HG02973 (cell line): ENCODE results near the gene NVL.
"Not testable (repeated sequence)": the region's sequence is repeated elsewhere in the genome, so short reads cannot be mapped to it uniquely, and the experiment has no call there.

Experiments
- ATAC-seq: cut with Tn5 transposase; IDR thresholded peaks from one replicate; pipeline ENCODE4 v1.9.1; 2021; ENCODE audit warnings: moderate library complexity; ENCODE audit not compliant: unreplicated experiment

The NVL gene

GRCh38 chr1:224338150-224338838, 8.3 kb upstream of the NVL start:
- no peak for ATAC-seq

DNA sequence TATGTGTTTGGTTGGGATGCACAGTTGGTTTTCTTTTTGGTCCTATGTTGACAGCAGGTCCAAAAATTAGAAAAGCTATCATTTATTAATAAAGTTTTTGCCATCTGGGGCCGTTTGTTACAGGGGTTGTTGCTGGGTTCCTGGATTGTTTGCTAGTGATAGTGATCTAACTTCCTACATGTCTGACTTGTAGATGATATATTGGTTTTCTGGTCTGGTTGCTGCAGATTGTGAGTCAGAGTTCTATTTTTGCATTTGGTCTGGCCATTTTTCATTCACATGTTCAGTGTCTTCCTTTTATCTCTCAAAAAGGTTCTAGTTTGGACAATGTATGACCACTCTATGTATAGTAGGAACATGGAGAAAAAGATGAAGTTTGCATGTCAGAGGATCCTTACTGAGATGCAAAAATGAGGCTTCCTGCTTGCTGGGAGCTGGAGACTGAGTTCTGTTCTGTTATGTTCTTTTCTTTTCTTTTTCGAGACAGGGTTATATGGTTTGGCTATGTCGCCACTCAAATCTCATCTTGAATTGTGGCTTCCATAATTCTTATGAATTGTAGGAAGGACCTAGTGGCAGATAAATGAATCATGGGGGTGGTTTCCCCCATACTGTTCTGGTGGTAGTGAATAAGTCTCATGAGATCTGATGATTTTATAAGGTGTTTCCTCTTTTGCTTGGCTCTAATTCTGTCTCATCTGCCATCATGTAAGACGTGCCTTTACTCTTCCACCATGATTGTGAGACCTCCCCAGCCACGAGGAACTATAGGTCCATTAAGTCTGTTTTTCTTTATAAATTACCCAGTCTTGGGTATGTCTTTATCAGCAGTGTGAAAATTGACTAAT, 4.2 kb upstream of the NVL start:
- no peak for ATAC-seq

DNA sequence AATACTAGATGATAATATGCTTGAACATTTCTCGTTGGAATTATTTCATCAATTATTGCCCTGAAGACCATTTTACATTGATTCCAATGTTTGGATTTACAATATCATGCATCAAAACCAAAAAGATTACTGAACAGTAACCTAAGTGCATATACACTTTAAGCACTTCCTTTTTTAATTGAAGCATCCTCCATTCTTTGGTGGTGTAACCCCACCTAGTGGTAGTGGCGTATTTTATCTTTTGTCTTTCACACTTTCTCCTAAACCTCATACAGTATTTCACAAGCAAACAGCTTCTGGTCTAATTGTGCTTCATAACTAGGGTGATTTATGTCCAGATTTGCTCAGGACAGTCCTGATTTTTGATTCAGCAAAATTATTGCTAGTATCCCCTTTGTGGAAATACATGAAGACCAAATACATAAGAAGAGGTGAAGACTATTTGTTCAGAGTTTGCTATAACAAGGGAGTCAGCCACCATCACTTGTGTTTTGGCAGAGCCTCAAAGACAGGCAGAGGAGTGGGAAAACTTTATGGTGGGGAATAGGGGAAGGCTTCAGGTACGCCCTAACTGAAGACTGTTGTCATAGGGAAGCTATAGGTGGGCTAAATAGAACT, 3.4 kb upstream of the NVL start:
- ATAC-seq: peak; percentile 45

DNA sequence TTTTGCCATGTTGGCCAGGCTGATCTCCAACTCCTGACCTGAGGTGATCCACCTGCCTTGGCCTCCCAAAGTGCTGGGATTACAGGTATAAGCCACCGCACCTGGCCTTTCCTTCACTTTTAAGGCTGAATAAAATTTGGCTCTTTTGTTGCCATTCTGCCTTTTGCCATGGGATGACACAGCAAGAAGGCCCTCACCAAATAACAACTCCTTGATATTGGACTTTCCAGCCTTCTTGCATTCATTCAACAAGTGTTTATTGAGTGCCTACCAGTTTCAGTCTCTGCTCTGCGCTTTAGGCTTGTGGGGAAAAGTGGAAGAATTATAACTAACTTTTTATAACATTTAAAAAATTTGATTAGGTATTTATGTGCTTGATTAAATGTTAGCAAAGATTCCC, 1.9 kb upstream of the NVL start:
- no peak for ATAC-seq

DNA sequence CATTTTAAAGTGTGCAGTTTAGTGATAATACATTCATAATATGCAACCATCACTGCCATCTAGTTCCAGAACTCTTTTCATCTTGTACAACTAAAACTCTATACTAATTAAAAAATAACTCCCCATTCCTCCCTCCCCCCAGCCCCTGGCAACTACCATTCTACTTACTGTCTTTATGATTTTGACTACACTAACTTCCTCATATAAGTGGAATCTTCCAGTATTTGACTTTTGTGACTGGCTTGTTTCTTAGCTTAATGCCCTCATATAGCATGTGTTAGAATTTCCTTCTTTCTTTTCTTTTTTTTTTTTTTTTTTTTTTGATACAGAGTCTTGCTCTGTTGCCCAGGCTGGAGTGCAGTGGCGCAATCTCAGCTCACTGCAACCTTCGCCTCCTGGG, 1.4 kb upstream of the NVL start:
- no peak for ATAC-seq

DNA sequence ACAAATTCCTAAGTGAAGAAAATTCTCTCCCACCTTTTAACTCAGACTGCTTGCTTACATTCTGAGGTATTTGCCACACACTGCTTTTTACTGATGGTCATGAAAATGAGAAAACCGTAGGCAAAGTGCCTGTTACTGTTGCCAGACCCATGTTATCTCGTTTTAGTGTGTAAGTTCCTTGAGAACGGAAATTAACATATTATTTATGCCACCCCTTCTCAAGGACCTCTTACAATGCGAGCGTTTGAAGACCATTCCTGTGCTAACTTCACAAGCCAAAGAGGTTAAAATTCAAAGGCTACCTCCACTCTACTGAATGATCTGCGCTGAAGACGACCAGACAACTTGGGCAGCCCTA, 509 bp downstream of the NVL start:
- no peak for ATAC-seq

DNA sequence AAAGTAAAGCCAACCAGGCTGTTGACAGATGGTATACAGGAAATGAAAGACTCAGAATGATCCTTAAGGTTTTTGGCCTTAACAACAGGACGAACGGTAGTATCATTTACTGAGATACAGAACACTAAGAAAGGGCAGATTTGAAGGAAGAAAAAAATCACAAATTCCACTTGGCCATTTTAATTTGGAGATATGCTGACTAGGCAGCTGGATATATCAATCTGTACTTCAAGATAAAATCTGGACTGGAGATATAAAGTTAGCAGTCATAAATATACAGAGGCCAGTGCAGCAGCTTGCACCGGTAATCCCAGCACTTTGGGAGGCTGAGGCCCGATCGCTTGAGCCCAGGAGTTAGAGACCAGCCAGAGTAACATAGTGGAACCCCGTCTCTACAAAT, 1.3 kb downstream of the NVL start:
- no peak for ATAC-seq

GRCh38 chr1:224325959-224326358, 4.0 kb downstream of the NVL start:
- no peak for ATAC-seq

DNA sequence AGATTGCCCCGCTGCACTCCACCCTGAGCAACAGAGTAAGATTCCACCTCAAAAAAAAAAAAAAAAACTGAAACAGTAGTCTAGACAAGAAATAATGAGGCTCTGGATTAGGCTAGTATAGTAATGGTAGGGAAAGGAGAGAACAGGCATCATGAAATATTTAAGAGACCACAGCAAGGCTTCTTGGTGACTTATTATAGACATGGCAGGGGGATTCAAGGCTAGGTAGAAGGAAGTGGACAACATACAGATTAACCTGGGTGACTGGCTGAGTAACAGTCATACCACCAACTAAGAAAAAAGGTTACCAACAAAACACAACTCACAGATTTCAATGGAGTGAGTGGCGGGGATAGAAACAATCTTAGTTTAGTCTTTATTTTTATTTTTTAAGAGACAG, 8.3 kb downstream of the NVL start:
- no peak for ATAC-seq

GRCh38 chr1:224317383-224318045, 12.5 kb downstream of the NVL start:
- no peak for ATAC-seq

DNA sequence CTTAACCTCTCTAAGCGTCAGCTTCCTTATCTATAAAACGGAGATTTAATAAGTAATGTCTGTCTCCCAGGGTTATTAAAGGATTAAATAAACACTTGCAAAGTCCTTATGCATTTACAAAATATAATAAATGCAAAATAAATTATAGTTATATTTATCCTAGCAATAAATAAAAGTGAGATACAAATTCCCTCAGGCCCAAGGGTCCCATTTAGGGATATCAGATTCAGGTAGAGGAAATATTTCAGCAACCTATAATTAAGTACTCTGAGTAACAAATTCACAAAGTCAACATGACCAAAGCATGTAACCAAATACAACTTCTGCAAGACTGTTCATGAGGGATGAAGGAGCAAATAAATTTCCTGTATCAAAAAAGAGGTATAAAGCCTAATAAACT, 17.9 kb downstream of the NVL start:
- no peak for ATAC-seq

GRCh38 chr1:224311503-224311902, 18.5 kb downstream of the NVL start:
- ATAC-seq: not testable (repeated sequence)

DNA sequence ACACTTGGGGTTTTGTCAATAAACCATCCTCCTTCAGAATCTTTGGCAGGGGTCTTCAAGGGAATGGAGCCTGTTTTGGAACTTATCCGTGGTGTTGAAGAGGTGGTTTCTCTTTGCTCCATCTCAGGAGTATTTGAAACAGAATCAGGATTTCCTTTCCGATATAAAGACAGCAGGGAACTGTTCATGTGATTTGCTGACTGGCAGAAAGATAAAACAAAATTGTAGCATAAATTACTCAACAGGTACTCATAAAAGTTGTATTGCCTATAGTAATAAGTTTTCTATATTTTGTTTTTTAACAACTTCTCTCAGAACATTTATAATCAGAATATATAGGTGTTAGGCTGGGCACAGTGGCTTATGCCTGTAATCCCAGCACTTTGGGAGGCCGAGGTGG, 21.9 kb downstream of the NVL start:
- ATAC-seq: no peak

DNA sequence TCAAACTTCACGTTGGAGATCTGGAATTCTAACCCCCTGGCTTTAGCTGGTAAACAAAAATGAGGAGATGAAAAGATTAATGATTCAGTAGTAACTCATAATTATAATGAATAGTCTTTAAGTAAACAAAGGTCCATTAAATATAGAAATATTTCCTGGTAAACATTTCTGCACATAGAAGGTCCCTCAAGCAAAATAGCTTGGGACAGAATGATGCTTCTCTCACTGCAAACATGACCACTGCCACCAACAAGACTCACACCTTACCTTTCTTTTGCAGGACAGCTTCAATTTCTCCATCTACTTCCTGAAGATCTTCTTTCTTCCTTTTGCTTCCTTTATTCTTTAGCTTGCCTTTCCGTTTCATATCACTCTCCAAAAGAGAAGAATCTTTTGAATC, 25.2 kb downstream of the NVL start:
- ATAC-seq: no peak

GRCh38 chr1:224302947-224303346, 27.0 kb downstream of the NVL start:
- ATAC-seq: no peak

GRCh38 chr1:224301391-224301790, 28.6 kb downstream of the NVL start:
- ATAC-seq: no peak

DNA sequence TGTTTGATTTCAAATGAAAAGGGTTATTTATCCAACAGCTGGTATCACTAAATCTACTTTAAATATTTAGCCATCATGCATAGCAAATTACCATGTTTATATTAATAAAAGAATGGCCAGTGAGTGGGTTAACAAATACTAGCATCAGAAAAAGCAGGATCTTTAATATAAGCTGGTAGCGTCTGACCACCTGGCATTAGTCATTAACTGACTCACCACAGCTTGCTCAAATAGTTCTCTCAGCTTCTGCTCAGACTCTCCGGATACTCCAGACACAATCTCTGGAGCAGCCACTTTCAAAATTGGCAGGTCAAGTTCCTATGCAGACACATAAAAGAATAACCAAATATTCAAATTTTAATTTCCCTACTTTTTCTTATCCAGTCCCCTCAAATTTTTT, 29.6 kb downstream of the NVL start:
- ATAC-seq: no peak

DNA sequence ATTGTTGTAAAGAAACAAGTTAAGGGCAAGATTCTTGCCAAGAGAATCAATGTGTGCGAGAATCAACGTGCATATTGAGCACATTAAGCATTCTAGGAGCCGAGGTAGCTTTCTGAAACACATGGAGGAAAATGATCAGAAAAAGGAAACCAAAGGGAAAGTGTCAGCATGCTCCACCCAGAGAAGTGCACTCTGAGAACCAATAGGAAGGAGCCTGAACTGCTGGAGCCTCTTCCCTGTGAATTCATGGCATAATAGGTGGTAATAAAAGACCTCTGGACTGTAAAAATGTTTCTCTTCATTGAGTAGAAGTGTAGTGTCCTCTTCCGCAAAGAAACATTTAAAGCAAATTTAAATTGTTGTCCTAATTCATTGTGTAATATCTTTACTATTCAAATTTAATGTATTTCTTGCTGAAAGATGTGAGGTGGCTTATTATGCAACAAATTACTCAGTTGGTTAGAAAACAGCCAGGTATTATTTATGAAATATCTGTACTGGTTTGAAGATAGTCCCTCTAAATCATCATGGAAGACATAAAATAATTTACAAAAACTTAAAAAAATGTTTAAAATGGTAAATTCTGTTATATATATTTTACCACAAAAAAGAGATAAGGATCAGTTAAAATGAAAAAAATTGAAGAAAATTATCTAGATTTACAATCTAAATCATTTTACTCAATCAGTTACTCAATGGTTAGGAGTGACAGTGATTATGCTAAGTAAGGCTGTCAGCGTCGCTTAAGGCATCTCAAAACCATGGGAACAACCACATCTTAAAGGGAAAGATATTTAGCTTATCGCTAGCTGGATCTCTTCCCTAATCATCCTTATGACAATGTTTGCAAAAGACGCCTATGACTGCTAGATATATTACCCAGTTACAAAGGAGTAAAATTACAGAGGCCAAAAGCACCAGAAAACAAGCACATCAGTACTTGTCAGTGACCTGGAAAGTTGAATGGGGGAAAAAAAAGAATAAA, 31.3 kb downstream of the NVL start:
- ATAC-seq: no peak

DNA sequence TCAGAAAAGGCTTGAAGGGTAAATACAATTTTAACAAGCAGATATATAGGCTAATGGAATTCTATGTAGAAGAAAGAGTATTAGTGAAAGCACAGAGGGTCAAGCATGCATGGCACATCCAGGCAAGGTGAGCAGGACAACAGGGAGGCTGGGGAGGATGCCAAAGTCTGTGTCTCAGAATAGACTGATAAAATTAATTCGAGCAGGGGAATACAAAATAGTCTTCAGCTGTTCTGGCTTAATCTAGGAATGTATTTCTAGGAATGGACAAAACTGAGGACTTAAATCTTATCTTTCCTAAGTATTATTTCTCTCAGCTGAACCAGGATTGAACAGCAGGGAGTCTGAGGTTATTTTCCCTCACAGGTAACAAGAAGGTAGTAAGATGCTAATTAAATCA, 35.2 kb downstream of the NVL start:
- no peak for ATAC-seq

- ATAC-seq: no peak
These were observed 37.6 kb downstream of the NVL start for GRCh38 chr1:224292419-224292818.
